AG04449 (cell line): Measurements from ENCODE around the gene CAMTA1.

Experiments
- CTCF ChIA-PET: fragments of 350-600 bp; formaldehyde crosslinking; extraction: SDS; loops from one replicate; lab custom pipeline; 2021; ENCODE audit warnings: antibody characterized with exemption; lab: Yijun Ruan, JAX
- POLR2A ChIA-PET: fragments of 400-600, 350-600 bp; formaldehyde crosslinking; extraction: SDS; loops from one replicate; lab custom pipeline; 2020; ENCODE audit warnings: antibody characterized with exemption, inconsistent platforms; lab: Yijun Ruan, JAX
- DNase-seq: peaks from one replicate; pipeline ENCODE4 v3.0.0-alpha.2; 2010; ENCODE audit warnings: low read depth, low spot score
- H3K4me3 ChIP-seq: 2 replicates; pipeline ENCODE4 v1.5.1; 2011; ENCODE audit warnings: low read depth, mild to moderate bottlenecking, control low read depth, low read length
- TF ChIP-seq, protein P1 (sequence below): IDR thresholded peaks from one replicate; pipeline ENCODE4 v1.5.1; 2011; ENCODE audit warnings: mild to moderate bottlenecking, moderate library complexity, low read length, control low read depth, inconsistent platforms; ENCODE audit not compliant: insufficient read depth; ENCODE audit errors: missing control alignments

The CAMTA1 gene

DNA sequence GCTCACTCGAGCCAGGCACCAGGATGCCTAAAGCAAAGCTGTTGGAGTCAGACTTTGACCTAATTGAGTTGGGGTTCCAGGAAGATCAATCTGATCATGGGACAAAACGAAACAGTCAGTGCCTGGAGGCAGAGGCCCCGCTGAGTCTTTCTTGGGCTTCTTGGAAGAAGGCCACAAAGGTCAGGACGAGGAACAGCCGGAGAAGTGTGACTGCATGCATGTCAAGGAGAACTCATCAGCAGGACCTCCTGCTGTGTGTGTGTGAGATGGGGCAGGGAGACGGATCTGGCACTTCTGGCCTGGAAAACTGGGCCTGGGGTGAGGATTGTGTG, 190.8 kb downstream of the CAMTA1 start:
- H3K4me3 ChIP-seq = no peak overlapping the region
- ChIA-PET POLR2A (no interaction called here), CTCF (no interaction called here)
- TF ChIP-seq, protein P1, sequence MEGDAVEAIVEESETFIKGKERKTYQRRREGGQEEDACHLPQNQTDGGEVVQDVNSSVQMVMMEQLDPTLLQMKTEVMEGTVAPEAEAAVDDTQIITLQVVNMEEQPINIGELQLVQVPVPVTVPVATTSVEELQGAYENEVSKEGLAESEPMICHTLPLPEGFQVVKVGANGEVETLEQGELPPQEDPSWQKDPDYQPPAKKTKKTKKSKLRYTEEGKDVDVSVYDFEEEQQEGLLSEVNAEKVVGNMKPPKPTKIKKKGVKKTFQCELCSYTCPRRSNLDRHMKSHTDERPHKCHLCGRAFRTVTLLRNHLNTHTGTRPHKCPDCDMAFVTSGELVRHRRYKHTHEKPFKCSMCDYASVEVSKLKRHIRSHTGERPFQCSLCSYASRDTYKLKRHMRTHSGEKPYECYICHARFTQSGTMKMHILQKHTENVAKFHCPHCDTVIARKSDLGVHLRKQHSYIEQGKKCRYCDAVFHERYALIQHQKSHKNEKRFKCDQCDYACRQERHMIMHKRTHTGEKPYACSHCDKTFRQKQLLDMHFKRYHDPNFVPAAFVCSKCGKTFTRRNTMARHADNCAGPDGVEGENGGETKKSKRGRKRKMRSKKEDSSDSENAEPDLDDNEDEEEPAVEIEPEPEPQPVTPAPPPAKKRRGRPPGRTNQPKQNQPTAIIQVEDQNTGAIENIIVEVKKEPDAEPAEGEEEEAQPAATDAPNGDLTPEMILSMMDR = no peak
- no peak for DNase-seq

DNA sequence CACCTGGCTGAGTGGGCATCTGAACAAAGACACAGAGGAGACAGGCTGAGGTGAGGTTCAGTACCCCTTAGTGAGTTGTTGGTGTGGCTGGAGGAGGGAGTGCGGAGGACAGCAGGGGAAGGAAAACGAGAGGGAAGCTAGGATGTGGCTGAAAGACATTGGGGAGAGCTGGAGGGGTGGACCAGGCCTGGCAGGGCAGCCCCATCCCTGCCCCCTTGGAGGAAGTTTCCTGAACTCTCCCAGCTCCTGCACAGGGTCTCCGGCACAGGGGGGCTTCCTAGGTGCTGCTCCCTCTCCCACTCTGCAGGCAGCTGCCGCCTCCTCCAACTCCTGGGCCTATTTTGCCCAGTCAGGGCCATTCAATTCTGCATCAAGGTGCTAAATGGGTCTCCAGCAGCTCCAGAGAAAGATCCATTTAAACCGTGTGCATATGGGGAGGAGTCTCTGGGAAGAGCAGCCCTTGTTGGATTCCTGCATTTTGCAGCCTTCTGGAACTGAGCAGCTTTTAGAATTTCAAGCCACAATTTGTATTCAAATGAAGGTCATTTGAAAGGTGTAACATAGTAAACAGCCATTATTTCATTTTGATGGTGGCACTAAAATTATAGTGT, 193.9 kb downstream of the CAMTA1 start:
- POLR2A ChIA-PET = no interaction called here
- no peak for DNase-seq
- TF ChIP-seq, protein P1 = no peak
- CTCF ChIA-PET = interaction anchor here (0.8 to 1.1 kb wide), 3 partner anchors 64 to 689 kb away, joined by 3 to 4 read pairs (median 3); no protein-coding TSS in a partner anchor
- H3K4me3 ChIP-seq = no peak overlapping the region

DNA sequence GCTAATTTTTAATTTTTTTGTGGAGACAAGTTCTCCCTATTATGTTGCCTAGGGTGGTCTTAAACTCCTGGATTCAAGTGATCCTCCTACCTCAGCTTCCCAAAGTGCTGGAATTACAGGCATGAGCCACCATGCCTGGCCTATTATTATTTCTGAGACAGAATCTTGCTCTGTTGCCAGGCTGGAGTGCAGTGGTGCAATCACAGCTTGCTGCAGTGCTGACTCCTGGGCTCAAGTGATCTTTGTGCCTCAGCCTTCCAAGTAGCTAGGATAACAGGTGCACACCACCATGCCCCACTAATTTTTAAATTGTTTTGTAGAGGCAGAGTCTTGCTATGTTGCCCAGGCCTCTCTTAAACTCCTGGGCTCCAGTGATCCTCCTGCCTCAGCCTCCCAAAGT, 196.3 kb downstream of the CAMTA1 start:
- no peak overlapping the region for H3K4me3 ChIP-seq

DNA sequence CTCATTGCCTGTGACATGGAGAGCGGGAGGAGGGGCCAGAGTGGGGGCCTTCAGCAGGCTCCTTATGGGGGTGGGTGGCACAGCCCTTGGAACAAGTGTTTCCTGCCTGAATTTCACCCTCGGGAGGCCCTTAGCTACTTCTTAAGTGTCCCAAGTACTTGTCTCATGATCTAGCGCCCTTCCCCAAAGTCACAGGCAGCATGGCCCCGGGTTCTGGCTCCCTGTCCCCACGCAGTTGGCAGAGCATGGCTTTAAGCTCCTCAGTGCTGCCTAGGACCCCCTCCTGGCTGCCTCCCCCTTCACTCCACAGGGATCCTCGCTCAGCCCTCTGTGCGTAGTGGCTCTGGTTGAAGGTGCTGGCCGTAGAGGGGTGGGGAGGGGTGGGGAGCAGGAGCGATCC, 197.2 kb downstream of the CAMTA1 start:
- TF ChIP-seq, protein P1 = no peak

More for the DNA sequence above, 196.3 kb downstream of the CAMTA1 start:
- TF ChIP-seq, protein P1 = no peak
- no peak for DNase-seq
- POLR2A ChIA-PET = no interaction called here
- CTCF ChIA-PET = interaction anchor here (1.9 kb wide), 1 partner anchor 61 kb away, joined by 5 read pairs; no protein-coding TSS in a partner anchor

DNA sequence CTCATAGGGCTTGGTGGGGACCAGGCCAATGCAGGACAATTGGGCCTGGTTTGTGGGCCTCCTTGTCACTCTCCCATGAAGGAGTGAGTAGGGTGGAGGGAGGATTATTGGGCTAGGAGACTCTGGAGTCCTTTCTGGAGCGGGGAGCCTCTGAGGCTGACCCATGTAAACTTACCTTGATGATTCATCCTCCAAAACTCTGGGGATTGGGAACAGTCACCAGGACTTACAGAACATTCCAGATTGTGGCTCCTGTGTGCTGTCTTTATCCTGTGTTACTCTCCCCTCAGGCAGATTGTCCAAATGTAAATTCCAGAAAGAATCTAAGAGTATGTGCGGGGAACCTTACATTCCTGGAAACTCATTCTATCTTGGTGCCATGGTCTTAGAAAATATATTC, 197.6 kb downstream of the CAMTA1 start:
- CTCF ChIA-PET = no interaction called here
- POLR2A ChIA-PET = no interaction called here
- DNase-seq = no peak
- TF ChIP-seq, protein P1 = no peak
- no peak overlapping the region for H3K4me3 ChIP-seq

More for the DNA sequence above, 197.2 kb downstream of the CAMTA1 start:
- DNase-seq = no peak
- H3K4me3 ChIP-seq = no peak overlapping the region
- ChIA-PET POLR2A (no interaction called here), CTCF (interaction anchor here (1.9 kb wide), 1 partner anchor 60 kb away, joined by 5 read pairs; no protein-coding TSS in a partner anchor)

DNA sequence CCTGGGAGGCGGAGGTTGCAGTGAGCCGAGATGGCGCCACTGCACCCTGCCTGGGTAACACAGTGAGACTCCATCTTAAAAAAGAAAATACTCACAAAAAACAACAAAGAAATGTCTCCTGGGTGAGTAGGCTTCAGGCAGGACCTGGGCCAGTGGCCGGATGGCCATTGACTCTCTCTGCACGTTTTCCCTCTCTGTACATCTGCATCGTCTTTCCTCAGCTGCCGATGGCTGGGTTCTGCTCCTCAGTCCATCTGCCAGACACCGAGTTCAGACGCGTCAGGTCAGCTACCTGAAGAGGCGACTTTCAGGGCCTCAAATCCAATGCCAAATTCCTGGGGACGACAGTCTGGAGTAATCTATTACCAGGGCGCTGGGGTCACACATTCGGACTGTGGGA, 199.3 kb downstream of the CAMTA1 start:
- TF ChIP-seq, protein P1 = no peak
- POLR2A ChIA-PET = no interaction called here
- DNase-seq = no peak
- no peak overlapping the region for H3K4me3 ChIP-seq
- CTCF ChIA-PET = no interaction called here
